Fibroblast of lung (primary cell): ENCODE results near the gene MYOZ2. TPM values are rescaled to one million over a fixed set of nuclear protein-coding genes. Genes with fewer than 3 reads are reported as not detected.

Experiments
- DNase-seq, 2 donors: peaks; one replicate each; pipeline versions ENCODE4 v3.0.0 to v3.0.0-alpha.2; 2010; ENCODE audit warnings: low read depth in 2 of 2
- H2AFZ ChIP-seq: 2 replicates; pipeline ENCODE4 v1.5.1; 2012; ENCODE audit warnings: low read length, control low read depth, inconsistent platforms
- H3K27ac ChIP-seq: 2 replicates; pipeline ENCODE4 v1.5.1; 2011; ENCODE audit warnings: low read length, control low read depth; ENCODE audit not compliant: insufficient read depth
- H3K27me3 ChIP-seq: 2 replicates; pipeline ENCODE4 v1.5.1; 2011; ENCODE audit warnings: mild to moderate bottlenecking, low read length; ENCODE audit not compliant: control insufficient read depth, insufficient read depth
- H3K36me3 ChIP-seq: 2 replicates; pipeline ENCODE4 v1.5.1; 2011; ENCODE audit warnings: low read length; ENCODE audit not compliant: control insufficient read depth, insufficient read depth
- H3K4me1 ChIP-seq: 2 replicates; pipeline ENCODE4 v1.5.1; 2011; ENCODE audit warnings: low read length; ENCODE audit not compliant: control insufficient read depth, insufficient read depth; ENCODE audit errors: extremely low read depth
- H3K4me2 ChIP-seq: 2 replicates; pipeline ENCODE4 v1.5.1; 2011; ENCODE audit warnings: low read length, control low read depth; ENCODE audit not compliant: insufficient read depth; ENCODE audit errors: extremely low read depth
- H3K4me3 ChIP-seq, 4 experiments: fragments of 200-600 bp in 1 of 4; sonication (generic) in 1 of 4; replicated peaks in 1 of 4; 2 replicates each; pipeline ENCODE4 v1.5.1; 2011 to 2016; ENCODE audit warnings: low read length in 4 of 4, low read depth in 3 of 4, mild to moderate bottlenecking in 3 of 4, control low read depth in 2 of 4, inconsistent platforms in 1 of 4, mixed read lengths in 1 of 4; ENCODE audit not compliant: insufficient read depth in 1 of 4; ENCODE audit errors: control extremely low read depth in 1 of 4
- H3K79me2 ChIP-seq: 2 replicates; pipeline ENCODE4 v1.5.1; 2012; ENCODE audit warnings: mild to moderate bottlenecking, low read length, inconsistent platforms; ENCODE audit not compliant: control insufficient read depth, insufficient read depth
- H3K9ac ChIP-seq: 2 replicates; pipeline ENCODE4 v1.5.1; 2011; ENCODE audit warnings: mild to moderate bottlenecking, low read length, control low read depth; ENCODE audit not compliant: insufficient read depth
- H3K9me3 ChIP-seq: 2 replicates; pipeline ENCODE4 v1.5.1; 2012; ENCODE audit warnings: low read depth, low read length; ENCODE audit not compliant: control insufficient read depth, insufficient read depth
- H4K20me1 ChIP-seq: 2 replicates; pipeline ENCODE4 v1.5.1; 2011; ENCODE audit warnings: low read length; ENCODE audit not compliant: control insufficient read depth, insufficient read depth; ENCODE audit errors: extremely low read depth
- CTCF ChIP-seq, 2 donors: IDR thresholded peaks in 1 of 2; conservative IDR thresholded peaks in 1 of 2; 1 replicate in 1 of 2; 2 replicates in 1 of 2; pipeline ENCODE4 v1.5.1; 2011 to 2012; ENCODE audit warnings: low read length in 2 of 2, control low read depth in 1 of 2, inconsistent platforms in 1 of 2, low read depth in 1 of 2, mild to moderate bottlenecking in 1 of 2
- EZH2 ChIP-seq: IDR thresholded peaks from 2 replicates; pipeline ENCODE4 v1.5.1; 2012; ENCODE audit warnings: low read length, control low read depth, mild to moderate bottlenecking; ENCODE audit errors: missing control alignments
- polyA plus RNA-seq, 2 donors: library from polyadenylated mRNA; depleted of rRNA in 1 of 2; stranded (reverse) in 1 of 2; unstranded in 1 of 2; fragments of >200 nt; gene quantifications; 2 replicates each; pipeline ENCODE4 v1.2.1, GENCODE V29; 2011 to 2012; ENCODE audit warnings: missing spikeins in 1 of 2
- total RNA-seq: library from RNA; depleted of rRNA; stranded (reverse); fragments of >200 nt; gene quantifications from 2 replicates; pipeline ENCODE4 v1.2.1, GENCODE V29; 2014

The MYOZ2 gene
- total and polyA plus RNA-seq, 2 donors (not counting 1 experiment from before 2014, with no cell fraction given), result 0.17 to 0.59 TPM

- H3K9ac ChIP-seq, result no peak overlapping the region
- DNase-seq, result no peak
- no peaks in the 10 kb centered on the region for H3K4me1 ChIP-seq
- no peak overlapping the region for H3K4me3 ChIP-seq
- peaks cover 7% of the 10 kb centered on the region for H3K79me2 ChIP-seq
- H3K27ac ChIP-seq, result no peak overlapping the region
- no peak overlapping the region for H2AFZ ChIP-seq
- no peak overlapping the region for H3K4me2 ChIP-seq
- no peaks in the 10 kb centered on the region for H3K9me3 ChIP-seq
- H4K20me1 ChIP-seq, result no peaks in the 10 kb centered on the region
- H3K36me3 ChIP-seq, result no peaks in the 10 kb centered on the region
- H3K27me3 ChIP-seq, result no peaks in the 10 kb centered on the region
- TF ChIP-seq CTCF (conservative IDR thresholded peaks at IDR 0.05 in 1 of 2, IDR thresholded peaks at IDR 0.05 in 1 of 2; ENCODE audit: low read depth in 1 of 2, low read length in 2 of 2) (no peak), EZH2 (no peak)
Measured at GRCh38 chr4:119237201-119237600, 101.6 kb downstream of the MYOZ2 start.

Other genes starting within 250 kb of the MYOZ2 start
- gene SYNPO2, start 247.0 kb upstream of the MYOZ2 start, total RNA-seq, result 12.6 and 40.1 TPM in 2 replicates
- gene SYNPO2, start 247.0 kb upstream of the MYOZ2 start, polyA plus RNA-seq, result 15.3 and 71.7 TPM in 2 replicates
- gene USP53, start 76.9 kb downstream of the MYOZ2 start, total RNA-seq, result 90.7 and 102 TPM in 2 replicates
- gene USP53, start 76.9 kb downstream of the MYOZ2 start, polyA plus RNA-seq, result 55.7 and 56.9 TPM in 2 replicates
- gene FABP2, start 186.3 kb downstream of the MYOZ2 start, total RNA-seq, result not detected in 2 replicates
- gene FABP2, start 186.3 kb downstream of the MYOZ2 start, polyA plus RNA-seq, result not detected in 2 replicates